HG02642 (cell line): Measurements from ENCODE around the gene RAB40B.

ENCODE experiments used
- ATAC-seq: cut with Tn5 transposase; IDR thresholded peaks from one replicate; pipeline ENCODE4 v1.9.1; 2021; ENCODE audit warnings: mild to moderate bottlenecking; ENCODE audit not compliant: unreplicated experiment, poor library complexity

The RAB40B gene

DNA sequence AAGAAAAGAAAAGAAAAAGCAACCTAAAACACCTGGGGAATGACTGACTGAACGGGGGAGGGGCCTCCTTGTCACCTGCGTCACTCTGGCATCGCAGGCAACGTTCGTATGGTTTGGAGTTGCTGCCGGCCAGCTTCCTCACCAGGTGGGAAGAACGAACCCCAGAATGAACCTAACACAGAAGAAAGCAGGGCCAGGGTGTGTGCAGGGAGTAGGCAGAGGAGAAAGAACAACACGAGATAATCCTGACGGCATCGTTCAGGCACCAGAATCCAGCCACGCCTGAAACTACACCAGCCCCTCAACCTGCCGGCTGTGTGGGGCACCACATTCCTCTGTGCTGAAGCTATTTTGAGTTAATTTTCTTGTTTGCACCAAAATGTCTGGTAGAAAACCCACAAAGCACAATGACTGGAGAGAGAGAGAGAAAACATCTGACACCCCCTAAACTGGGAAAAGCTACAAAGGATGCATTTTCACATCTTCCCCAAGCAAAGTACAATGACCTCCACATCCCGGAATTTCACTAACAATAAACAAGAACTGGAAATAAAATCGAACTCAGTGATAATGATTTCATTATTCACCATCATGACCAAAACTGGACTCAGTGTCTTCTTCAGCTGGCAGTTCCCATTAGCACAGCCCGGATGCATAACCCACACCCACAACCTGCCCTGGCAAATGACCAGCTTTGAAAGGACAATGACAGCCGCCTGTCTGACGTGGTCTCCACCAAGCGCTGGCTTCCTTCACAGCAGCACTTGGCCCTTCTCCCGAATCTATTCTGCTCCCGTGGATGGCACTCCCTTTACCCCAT is 23.6 kb downstream of the RAB40B start:
- no peak for ATAC-seq

DNA sequence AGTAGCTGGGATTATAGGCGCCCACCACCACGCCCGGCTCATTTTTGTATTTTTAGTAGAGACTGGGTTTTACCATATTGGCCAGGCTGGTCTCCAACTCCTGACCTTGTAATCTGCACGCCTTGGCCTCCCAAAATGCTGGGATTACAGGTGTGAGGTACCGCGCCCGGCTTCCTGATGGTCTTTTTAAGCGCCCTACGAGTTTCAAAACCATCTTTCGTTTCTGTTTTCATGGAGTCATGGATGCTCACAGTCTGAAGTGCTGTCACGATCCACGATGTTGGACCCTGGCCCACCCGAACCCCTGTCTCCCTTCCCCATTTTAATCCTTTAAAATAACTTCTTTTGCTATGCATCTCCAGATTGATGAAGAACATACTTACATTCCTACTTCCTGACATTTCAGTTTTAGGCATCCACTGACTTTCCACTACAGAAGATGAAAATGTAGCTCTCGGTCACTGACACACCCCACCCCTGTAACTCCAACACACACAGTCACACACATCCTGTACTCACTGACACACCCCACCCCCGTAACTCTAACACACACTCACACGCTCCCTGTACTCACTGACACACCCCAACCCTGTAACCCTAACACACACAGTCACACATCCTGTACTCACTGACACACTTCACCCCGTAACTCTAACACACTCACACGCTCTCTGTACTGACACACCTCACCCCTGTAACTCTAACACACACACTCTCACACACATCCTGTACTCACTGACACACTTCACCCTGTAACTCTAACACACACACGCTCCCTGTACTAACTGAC is 27.6 kb downstream of the RAB40B start:
- ATAC-seq: no peak

- ATAC-seq: no peak
Observed at GRCh38 chr17:82668631-82669099, 29.8 kb downstream of the RAB40B start.

- ATAC-seq: no peak
Observed at GRCh38 chr17:82668024-82668630, 30.4 kb downstream of the RAB40B start.

- no peak for ATAC-seq
Observed at GRCh38 chr17:82667668-82668000, 30.9 kb downstream of the RAB40B start.

DNA sequence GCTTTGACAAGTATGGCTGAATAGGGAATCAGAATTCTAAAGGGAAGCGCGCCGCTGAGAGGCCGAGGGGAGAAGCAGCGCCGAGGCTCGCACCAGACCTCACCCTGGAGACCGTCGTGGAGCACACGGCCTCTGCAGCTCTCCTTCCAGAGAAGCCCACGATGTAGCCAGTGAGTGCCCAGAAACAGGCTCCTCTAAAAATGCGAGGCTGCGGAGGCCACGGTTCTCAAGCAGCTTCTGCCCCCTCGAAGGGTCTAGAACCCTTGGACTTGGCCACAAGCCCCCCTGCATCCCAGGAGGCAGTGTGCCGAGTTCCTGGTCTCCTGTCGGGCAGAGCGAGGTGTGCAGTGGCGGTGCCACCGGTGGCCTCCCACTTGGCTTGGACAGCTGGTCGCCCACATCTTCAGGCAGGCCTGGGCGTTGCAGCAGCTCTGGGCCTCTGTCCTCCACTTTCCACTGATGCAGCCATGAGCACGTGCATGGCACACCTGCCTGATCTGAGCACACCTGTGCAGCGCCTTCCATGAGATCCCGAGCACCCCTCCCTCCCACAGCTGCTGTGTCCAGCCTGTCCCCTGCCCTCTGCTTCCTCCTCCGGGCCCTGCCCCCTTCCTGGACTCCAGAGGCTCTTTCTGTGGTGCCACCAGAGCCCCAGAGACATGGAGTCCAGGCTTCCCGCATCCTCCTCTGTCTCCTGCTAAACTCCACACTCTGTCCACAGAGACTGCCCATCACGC is 31.4 kb downstream of the RAB40B start:
- ATAC-seq: no peak

- ATAC-seq: no peak
Observed at GRCh38 chr17:82665891-82666290, 32.6 kb downstream of the RAB40B start.

- no peak for ATAC-seq
Observed at GRCh38 chr17:82665217-82665616, 33.3 kb downstream of the RAB40B start.

DNA sequence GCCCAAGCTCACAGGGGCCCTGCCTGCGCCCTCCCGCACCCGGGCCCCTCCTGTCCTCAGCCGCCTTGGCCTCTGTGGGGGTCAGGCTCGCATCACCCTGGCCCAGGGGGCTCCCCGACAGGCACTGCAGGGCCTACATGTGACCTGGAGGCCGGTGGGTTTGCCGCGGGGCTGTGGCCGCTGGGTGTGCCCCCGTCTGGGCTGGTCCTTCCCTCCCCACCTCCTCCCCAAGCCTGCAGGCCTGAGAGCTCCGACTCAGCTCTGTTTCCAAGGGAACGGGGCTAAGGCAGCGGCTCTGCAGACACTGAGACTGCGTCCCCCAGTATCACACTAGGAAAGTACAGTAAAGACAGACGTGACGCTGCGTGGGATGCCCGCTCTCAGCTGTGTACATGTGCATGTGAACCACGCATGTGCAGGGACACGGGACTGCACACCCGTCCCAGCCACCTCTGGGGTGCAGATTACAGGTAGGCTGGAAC is 33.8 kb downstream of the RAB40B start:
- no peak for ATAC-seq

GRCh38 chr17:82664276-82664575 is 34.3 kb downstream of the RAB40B start:
- ATAC-seq: no peak

- ATAC-seq: no peak
Observed at GRCh38 chr17:82663381-82664275, 34.9 kb downstream of the RAB40B start.

- ATAC-seq: no peak
Observed at GRCh38 chr17:82662711-82663261, 35.7 kb downstream of the RAB40B start.

DNA sequence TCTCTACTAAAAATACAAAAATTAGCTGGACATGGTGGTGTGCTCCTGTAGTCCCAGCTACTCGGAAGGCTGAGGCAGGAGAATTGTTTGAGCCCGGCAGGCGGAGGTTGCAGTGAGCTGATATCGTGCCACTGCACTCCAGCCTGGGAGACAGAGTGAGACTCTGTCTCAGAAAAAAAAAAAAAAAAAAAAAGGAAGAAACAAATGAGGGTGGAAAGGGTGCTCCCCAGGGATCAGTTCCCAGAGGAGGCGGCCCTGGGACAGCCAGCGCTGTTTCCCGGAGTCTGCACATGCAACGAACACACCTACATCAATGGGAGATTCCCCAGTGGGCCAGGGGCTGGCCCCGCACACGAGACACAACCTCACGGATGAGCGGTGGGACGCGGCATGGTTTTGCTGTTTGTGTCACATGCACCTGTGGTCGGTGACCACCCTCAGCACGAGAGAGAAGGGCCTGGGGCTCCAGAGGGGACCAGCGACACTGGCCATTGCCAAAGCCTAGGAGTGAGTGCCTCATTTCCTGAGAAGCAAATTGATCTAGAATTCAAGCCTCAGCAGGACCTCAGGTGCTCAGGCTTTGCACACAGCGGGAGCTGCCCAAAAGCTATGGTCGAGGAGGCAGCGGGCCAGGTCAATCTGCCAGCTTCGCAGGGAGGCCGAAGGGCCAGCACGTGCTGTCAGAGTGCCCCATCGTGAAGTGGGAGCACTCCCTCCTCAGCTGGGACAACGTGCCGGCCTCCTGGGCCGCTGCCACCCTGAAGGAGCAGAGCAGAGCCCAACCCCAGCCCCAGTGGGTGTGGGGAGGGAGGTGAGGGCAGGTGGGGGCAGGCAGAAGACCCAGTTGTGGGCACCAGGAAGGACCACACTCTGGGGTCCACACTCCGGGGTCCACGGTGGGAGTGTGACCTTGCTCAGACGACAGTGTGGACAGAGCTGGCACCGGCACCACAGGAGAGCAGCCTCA is 36.5 kb downstream of the RAB40B start:
- no peak for ATAC-seq

DNA sequence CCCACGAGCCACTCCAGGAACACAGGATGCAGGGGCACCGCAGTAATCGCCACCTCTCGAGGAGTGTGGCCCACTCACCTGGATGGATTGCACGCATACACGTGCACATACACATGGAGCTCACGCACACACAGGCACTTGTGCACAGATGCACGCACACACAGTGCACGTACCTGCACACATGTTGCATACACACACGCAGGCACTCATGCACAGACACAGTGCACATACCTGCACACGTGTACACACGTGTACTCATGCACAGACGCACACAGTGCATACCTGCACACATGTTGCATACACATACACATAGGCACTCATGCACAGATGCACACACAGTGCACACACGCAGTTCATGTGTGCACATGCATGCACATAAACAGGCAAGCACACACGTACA is 38.6 kb downstream of the RAB40B start:
- ATAC-seq: no peak

- no peak for ATAC-seq
Observed at GRCh38 chr17:82658796-82659452, 39.6 kb downstream of the RAB40B start.

- ATAC-seq: no peak
Observed at GRCh38 chr17:82658331-82658730, 40.2 kb downstream of the RAB40B start.

DNA sequence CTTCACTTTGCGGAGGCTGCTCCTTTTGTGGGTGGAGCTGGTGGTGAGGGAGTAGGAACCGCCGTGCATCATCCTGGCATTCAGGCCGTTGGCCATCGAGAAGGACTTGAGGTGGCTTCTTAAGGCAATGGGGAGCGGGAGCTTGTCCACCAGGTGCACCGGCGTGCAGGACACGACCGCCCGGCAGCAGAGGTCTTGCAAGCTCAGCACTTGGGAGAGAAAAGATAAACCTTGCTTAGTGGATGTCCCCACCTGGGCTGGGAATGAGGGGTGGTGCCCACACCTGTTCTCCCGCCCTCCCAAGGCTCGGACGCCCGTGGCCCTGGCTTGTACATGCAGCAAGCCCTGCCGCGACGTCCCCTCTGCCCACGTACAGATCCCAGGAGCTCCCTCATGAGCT is 40.6 kb downstream of the RAB40B start:
- ATAC-seq: no peak

DNA sequence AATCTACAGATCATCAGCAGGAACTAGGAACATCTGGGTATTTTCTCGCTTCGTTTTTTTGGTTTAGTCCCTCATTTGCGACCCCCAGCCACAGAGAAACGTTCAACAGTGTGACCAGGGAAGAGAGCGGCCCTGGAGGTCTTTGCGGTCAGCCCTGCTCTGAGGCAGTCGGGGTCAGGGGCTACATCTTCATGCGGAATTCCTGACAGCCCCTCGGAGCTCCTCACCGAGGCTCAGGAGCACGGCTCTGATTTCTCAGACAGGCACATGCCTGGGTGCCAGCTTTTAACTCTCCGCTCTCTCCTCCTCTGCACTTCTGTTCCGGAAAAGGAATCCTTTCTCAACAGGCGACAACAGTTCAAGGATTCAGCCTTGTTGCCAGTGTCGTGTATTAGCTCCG is 42.2 kb downstream of the RAB40B start:
- ATAC-seq: no peak
